Measurements from ENCODE around the gene GSTT4.

DNA sequence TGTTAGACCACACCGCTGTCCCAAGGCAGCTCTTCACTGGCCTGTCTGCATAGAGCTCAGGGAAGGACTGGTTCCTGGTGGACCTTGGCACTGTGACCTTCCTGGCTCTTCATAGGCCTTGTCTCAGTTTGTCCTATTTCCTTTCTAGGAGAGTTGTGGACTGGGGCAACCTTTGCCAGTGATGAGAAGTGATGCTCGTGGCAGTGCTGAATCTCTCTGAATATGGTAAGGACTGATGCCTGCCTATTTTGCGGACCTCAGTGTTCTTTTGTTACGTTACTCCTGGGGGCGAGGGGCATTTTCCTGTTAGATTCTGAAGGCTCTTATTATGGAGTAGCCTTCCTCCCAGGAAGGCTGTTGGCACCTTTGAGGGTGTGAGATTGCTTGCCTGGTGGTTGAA is 30.0 kb upstream of the GSTT4 start:
- no peak for TF ChIP-seq YY1 (IDR thresholded peaks at IDR 0.05; ENCODE audit: insufficient read depth, insufficient read length)
- TF ChIP-seq SUZ12 (IDR thresholded peaks at IDR 0.05; ENCODE audit: extremely low read depth, insufficient read depth, insufficient read length) = no peak
- TF ChIP-seq ZNF274 (IDR thresholded peaks at IDR 0.05; ENCODE audit: low read depth, low read length) = no peak

All from NT2/D1 (cell line).